Measurements from ENCODE around the gene GAS7. TPM values are rescaled to one million over a fixed set of nuclear protein-coding genes. Genes with fewer than 3 reads are reported as not detected.

GAS7 gene
- total and polyA plus RNA-seq, 10 of the 15 experiments (the other 5 are each of a cell fraction or from before 2014, with no cell fraction given): 2.3 to 53.4 (median 24.0) TPM

DNA sequence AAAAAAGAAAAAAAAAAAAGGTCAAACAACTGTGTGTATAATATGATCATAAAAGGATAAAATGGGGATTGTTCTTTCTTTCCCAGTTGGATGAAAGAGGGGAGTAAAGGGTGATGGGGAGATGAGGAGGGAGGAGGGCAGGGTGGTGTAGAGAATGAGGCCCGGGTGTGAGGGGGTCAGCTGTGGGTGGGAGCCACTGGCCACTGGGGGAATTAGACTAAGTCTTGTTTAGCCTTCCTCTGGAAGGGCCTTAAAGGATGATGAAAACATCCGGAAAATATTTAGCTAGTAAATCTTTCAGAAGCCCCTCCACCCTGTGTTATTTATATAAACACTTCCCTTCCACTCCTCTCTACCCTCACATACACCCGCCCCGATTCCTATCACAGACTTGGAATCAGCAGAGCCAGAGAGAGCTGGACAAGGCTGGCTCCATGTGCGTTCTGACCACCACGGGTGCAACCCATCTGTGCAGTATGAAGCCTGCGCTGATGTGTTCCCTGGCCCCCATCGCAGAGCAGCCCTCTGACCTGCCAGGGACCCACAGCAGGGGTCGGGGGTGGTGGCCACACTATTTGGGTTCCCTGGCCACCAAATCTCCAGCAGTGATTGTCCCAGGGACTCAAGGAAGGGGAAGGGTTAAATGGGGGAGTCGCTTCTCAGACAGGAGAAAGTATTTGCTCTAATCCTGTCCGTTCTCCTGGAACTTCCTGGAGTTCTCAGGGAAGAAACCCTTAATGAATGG lies 72.7 kb downstream of the GAS7 start:
- Histone ChIP-seq H3K79me2 (ENCODE audit: control insufficient read depth, insufficient read depth, low read length) (no peaks in the 10 kb centered on the region), H3K4me2 (ENCODE audit: control insufficient read depth, insufficient read depth) (no peak overlapping the region), H3K36me3 (ENCODE audit: control insufficient read depth in 2 of 2, insufficient read depth in 2 of 2, low read length in 1 of 2) (no peaks in the 10 kb centered on the region), H3K9me3 (replicated peaks; ENCODE audit: control insufficient read depth, insufficient read depth, low read length) (no peaks in the 10 kb centered on the region), H3K4me3 (no peak overlapping the region), H3K27me3 (replicated peaks in 1 of 2; ENCODE audit: control insufficient read depth in 2 of 2, insufficient read depth in 2 of 2, low read length in 1 of 2) (no peaks in the 10 kb centered on the region), H3K27ac (ENCODE audit: control insufficient read depth, insufficient read depth) (no peak overlapping the region), H4K20me1 (ENCODE audit: control insufficient read depth, insufficient read depth) (no peaks in the 10 kb centered on the region), H3K4me1 (ENCODE audit: control insufficient read depth, insufficient read depth, low read length) (peaks cover 10% of the 10 kb centered on the region), H3K9ac (ENCODE audit: control insufficient read depth, insufficient read depth, low read length) (no peak overlapping the region), H2AFZ (ENCODE audit: control insufficient read depth, low read depth, low read length) (no peak overlapping the region)
- ChIA-PET POLR2A (no interaction called here), SMC1A (ENCODE audit: uncharacterized antibody, unreplicated experiment) (no interaction called here), CTCF (no interaction called here), RAD21 (ENCODE audit: unreplicated experiment) (no interaction called here)
- TF ChIP-seq ATF2 (IDR thresholded peaks at IDR 0.05; ENCODE audit: low read length) (no peak), NBN (IDR thresholded peaks at IDR 0.05) (no peak), ZSCAN29 (IDR thresholded peaks at IDR 0.05) (no peak), RAD51 (IDR thresholded peaks at IDR 0.05) (no peak), PKNOX1 (IDR thresholded peaks at IDR 0.05) (no peak), STAT1 (conservative IDR thresholded peaks at IDR 0.05) (no peak), CTCF (IDR thresholded peaks at IDR 0.05 in 2 of 3, conservative IDR thresholded peaks at IDR 0.05 in 1 of 3; ENCODE audit: control insufficient read depth in 2 of 3, extremely low read depth in 1 of 3, insufficient read depth in 1 of 3, low read depth in 3 of 3, low read length in 3 of 3) (no peak), CREM (IDR thresholded peaks at IDR 0.05; ENCODE audit: low read depth) (no peak), NFXL1 (IDR thresholded peaks at IDR 0.05; ENCODE audit: borderline replicate concordance) (no peak), RCOR1 (conservative IDR thresholded peaks at IDR 0.05; ENCODE audit: low read depth, low read length) (no peak), CHD1 (IDR thresholded peaks at IDR 0.05; ENCODE audit: low read depth, low read length) (no peak), MTA3 (IDR thresholded peaks at IDR 0.05; ENCODE audit: borderline replicate concordance, low read length) (no peak), MXI1 (IDR thresholded peaks at IDR 0.05; ENCODE audit: low read depth, low read length) (no peak), SMC3 (IDR thresholded peaks at IDR 0.05; ENCODE audit: borderline replicate concordance, low read length) (no peak), CREB1 (IDR thresholded peaks at IDR 0.05; ENCODE audit: low read depth) (no peak), RFX5 (IDR thresholded peaks at IDR 0.05; ENCODE audit: low read depth, low read length) (no peak)
- TF ChIP-seq, protein P1, sequence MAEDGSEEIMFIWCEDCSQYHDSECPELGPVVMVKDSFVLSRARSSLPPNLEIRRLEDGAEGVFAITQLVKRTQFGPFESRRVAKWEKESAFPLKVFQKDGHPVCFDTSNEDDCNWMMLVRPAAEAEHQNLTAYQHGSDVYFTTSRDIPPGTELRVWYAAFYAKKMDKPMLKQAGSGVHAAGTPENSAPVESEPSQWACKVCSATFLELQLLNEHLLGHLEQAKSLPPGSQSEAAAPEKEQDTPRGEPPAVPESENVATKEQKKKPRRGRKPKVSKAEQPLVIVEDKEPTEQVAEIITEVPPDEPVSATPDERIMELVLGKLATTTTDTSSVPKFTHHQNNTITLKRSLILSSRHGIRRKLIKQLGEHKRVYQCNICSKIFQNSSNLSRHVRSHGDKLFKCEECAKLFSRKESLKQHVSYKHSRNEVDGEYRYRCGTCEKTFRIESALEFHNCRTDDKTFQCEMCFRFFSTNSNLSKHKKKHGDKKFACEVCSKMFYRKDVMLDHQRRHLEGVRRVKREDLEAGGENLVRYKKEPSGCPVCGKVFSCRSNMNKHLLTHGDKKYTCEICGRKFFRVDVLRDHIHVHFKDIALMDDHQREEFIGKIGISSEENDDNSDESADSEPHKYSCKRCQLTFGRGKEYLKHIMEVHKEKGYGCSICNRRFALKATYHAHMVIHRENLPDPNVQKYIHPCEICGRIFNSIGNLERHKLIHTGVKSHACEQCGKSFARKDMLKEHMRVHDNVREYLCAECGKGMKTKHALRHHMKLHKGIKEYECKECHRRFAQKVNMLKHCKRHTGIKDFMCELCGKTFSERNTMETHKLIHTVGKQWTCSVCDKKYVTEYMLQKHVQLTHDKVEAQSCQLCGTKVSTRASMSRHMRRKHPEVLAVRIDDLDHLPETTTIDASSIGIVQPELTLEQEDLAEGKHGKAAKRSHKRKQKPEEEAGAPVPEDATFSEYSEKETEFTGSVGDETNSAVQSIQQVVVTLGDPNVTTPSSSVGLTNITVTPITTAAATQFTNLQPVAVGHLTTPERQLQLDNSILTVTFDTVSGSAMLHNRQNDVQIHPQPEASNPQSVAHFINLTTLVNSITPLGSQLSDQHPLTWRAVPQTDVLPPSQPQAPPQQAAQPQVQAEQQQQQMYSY (CRISPR knock-in tag; IDR thresholded peaks at IDR 0.05): no peak
- intact Hi-C loops (cut with micrococcal nuclease; ENCODE audit: unreplicated experiment) (no loop called here), in situ Hi-C loops (cut with MboI) (no loop called here)
- DNase-seq (ENCODE audit: low read depth, low spot score) (no peak), FAIRE-seq (no peak), ATAC-seq (no peak)
- WGBS (ENCODE audit: insufficient coverage, insufficient replicate concordance, low lambda C conversion rate, missing lambda C conversion rate): 67% methylated on average over 11 of the region's 11 CpGs
- BruUV-seq (replicated peaks): no TSS peak
